A375 (cell line): Measurements from ENCODE around the gene GBE1. TPM values are rescaled to one million over a fixed set of nuclear protein-coding genes. Genes with fewer than 3 reads are reported as not detected.

Experiments used
- small RNA-seq: library from RNA; depleted of rRNA; stranded (forward); fragments of <200 nt; gene quantifications from one replicate; pipeline ENCODE3, GENCODE V24; 2014
- total RNA-seq: library from RNA; depleted of rRNA; stranded (reverse); fragments of >200 nt; shearing (Covaris generic); gene quantifications from 2 replicates; pipeline ENCODE4 v1.2.3, GENCODE V29; 2014; rRNA removed

Gene GBE1
- 23.1 and 30.9 TPM in 2 replicates for total RNA-seq

DNA sequence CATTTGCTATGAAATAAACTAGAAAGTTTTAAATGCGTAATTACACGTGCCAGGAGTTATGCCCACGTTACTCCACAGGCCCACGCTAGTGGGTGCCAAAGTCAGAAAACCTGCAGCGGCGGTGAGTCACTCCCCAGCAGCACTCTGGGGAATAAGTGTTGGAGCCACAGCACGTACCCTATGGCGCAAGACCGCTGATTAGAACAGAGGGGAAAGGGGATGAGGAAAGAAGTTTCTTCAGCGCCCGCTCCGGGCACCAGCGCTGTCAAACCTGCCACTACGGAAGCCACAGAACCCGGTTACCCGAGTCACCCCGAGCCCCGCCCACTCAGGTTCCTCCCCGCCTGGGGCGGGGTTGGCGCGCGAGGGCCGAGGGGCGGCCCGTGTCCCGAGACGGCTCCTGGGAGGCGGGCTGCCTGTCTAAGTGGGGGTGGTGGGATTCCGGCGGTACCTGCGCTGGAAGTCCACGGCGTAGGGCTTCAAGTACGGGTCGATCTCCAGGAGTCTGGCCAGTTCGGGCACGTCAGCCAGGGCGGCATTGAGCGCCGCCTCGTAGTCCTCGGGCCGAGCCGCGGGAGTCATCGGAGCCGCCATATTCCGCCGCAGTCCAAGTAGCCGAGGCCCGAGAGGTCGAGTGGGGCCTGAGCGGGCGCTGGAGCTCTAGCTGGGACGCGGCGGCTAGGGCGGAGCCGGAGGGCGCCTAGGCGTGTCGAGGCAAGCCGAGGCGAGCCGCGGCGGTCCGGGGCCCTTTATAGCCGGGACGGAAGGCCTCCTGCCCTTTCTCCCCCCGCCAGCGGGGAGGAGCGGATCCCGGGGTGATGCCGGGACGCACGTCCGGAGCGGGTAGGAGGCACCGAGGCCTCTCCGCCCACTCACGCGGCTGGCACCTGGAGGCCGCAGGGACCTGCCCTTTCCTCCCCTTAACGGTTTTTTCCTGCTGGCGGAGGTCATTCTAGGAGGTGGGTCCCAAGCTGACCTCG lies at the start of gene GBE1:
TSS of gene GBE1 (minus strand) at position 722 of the 980 bp plus-strand sequence. CDS start at position 594, 128 bp downstream.

Small RNA genes lying within 50 kb of the gene (small RNA-seq; reads per million reads assigned to genes)
- gene AC017015.1 = not detected
- gene RNU2-28P = 2.8 reads per million, percentile 79 among the genes with 10 or more reads in this experiment
